GM19324 (cell line): ENCODE measurements around the gene CEP295NL.
"Not testable (repeated sequence)": the region's sequence is repeated elsewhere in the genome, so short reads cannot be mapped to it uniquely, and the experiment has no call there.

ENCODE experiments used
- ATAC-seq: cut with Tn5 transposase; IDR thresholded peaks from one replicate; pipeline ENCODE4 v1.9.1; 2021; ENCODE audit warnings: mild to moderate bottlenecking, moderate library complexity; ENCODE audit not compliant: unreplicated experiment, low FRiP score

CEP295NL gene

DNA sequence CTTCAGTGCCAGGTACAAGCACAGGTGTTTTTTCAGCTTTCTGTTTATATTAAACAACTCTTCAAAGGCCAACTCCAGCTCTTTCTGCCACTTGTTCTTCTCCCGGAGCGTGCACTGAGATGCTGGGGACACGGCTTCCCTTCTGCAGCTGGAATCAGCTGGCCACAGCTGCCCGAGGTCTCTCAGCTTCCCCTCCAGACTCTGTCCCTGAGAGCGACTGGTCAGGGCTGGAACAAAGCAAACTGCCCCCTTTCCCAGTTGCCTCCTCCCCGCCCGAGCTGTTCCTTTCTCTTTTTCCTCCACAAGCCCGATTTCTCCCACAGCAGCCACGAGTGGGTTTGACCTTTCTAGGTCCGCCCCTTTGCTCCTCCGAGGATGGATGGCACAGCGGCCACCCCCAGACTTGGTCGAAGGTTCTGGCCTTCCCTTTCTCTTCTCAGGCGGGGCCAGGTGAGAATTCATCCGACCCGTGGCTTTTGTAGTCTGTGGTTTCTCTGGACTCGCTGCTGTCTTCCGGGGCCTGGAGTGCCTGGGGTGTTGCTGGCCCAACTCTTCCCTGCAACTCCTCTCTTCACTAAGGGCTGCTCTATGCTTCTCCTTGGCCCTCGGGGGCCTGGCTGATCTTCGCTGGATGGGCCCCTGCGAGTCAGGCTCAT lies 11.5 kb downstream of the CEP295NL start:
- ATAC-seq = no peak

DNA sequence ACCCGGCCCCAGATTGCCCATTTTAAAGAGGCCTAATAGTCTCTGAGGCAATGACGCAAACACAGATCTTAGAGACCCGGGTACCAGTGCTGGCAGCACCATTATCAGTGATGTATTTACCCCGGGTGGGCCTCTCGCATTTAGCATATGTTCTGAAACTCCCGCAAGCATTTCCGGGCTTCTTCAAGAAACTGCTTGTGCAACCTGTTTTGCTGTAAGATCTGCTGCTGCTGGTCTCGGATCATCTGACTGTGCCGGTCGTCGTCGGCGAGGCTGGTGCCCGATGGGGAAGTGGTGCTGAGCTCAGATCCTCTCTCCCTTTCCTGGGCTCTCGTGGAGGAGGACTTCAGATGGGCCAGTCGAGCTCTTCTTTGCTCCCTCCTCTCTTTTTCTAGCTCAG lies 12.5 kb downstream of the CEP295NL start:
- ATAC-seq = no peak

DNA sequence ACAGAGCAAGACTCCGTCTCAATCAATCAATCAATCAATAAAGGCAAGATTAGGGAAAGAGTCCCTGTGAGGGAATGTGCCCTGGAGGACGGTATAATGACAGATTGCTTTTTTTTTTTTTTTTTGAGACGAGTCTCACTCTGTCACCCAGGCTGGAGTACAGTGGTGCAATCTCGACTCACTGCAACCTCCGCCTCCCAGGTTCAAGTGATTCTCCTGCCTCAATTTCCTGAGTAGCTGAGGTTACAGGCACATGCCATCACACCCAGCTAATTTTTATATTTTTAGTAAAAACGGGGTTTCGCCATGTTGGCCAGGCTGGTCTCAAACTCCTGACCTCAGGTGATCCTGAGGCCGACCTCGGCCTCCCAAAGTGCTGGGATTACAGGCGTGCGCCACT lies 12.9 kb downstream of the CEP295NL start:
- ATAC-seq = not testable (repeated sequence)

DNA sequence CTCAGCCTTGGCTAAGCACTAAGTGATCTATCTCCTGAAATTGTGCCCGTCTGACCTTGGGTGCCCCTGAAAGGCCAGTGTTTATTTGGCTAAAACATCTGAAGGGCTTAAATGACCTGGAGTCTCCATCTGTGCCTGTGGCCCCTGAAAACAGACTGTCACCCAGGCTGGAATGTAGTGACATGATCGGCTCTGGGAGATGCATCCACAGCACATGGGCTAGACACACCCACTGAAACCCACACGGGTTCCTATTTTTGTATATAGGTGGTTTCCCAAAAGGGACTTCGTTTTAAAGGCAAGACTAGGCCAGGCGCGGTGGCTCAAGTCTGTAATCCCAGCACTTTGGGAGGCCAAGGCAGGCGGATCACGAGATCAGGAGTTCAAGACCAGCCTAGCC lies 13.5 kb downstream of the CEP295NL start:
- no peak for ATAC-seq

DNA sequence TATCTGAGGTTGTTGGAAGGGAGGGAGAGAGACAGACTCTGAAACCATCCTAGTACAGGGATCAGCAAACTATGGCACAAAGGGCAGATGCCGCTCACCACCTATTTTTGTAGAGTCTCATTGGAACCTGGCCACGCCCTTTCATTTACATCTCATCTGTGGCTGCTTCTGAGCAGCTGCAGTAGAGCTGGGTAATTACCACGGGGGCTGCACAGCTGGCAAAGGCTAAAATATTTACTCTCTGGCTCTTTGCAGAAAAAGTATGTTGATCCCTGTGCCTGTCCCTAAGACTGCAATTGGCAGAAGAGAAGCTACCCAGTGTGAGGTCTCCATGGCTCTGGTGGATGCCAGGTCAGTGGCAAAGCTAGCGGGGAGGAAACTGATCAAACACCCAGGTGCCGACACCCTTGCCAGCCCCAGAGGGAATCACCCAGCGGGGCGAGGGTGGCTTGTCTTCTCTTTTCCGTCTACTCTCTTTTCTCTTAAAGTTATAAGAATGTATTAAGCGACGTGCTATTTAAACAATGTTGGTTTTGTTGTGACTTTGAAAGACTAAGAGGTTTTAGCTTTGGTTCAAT lies 14.0 kb downstream of the CEP295NL start:
- ATAC-seq = no peak

DNA sequence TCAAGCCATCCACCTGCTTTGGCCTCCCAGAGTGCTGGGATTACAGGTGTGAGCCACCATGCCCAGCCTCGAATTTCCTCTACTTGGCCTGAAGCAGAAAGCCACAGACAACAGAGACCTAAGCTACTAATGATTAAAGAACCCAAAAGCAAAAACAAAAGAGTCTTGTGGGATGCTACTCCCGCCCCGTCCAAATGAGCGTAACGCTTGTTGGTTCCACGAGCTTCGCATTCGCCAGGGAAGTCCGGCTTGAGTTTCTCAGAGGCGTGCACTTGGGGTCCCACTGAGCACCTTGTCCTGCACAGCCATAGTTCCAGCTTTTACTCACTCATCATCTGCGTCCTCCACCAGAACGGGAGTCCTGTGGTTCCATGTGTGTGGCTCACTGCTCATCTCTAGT lies 16.0 kb downstream of the CEP295NL start:
- no peak for ATAC-seq

DNA sequence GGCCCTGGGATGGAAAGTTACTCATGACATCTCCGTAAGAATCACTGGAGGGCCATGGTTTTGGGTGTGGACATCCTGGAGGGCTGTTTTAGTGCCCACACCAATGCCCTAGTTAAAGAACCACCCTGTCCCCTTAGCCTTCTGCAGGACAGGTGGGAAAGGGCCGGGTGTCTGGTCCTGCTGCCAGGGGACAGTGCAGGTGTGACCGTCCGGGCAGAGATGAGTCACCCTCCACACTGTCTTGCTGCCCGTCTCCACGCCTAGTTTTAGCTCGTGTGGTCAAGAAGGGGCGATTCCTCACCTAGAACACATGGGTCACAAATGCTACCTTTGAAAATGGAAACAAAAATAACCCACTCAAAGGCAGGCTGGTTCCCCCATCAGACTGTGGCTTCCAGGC lies 17.0 kb downstream of the CEP295NL start:
- no peak for ATAC-seq

DNA sequence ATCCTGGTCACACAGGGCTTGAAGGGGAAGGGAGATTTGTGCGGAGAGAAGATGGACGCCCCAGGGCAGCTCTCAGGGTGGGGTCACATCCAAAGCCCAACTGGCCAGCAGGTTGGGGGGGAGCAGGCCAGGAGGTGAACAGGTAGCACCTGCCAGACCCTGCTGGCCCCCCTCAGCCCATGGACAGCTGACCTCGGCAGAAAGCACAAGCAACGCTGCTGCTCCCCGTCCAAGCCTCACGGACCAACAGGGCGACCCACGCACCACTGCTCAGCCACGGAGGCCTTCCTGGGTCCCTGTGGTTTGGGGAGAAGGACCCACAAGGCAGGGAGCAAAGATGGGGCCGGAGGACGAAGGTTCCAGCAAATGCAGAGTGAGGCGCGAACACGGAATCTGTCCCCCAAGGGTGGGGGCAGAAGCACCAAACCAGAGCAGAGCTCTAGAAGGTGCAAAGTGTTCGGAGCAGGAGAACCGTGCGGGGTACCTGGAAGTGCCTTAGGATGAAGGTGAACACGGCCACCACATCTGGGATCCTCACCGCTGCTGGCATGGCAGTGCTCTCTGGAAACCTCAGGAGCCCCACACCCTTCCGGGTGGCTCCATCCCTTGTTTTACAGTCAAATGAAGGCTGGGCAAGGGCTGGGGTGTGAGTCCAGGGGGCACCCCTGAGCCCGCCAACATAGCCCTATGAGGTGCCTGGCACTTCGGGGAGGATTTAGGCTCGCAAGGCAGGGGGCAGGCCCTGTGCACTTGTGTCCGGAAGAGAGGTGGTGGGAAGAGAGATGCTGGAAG lies 17.9 kb downstream of the CEP295NL start:
- no peak for ATAC-seq

DNA sequence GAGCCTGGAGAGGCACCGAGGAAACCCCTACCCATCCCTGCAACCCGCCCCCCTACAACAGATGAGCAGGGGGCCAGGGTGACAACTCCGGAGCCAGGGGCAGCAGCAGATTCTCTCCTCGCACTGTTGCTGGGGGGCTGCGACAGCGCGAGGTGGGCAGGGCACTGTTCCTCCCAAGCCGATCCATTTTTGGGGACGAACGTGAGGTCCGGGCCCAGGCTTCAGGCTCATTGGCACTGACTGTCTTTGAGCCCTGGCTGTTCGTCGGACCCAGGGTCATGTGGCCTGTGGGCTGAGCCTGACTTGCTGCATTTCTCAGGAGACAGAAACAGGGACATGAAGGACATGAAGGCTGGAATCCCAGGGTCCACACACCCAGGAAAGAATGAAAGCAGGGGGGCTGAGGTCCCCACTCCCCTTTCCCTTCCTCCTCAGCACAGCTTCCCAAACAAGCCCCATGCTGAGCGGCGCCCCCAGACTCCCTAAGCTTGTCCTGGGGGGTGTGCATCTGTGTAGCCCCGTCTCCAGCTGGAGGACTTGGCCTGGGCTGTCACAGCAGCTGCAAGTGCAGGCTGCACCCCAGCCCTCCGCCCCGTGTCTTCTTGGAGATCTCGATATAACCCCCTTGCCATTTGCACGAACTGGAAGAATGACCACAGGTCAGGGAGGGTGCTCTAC lies 18.7 kb downstream of the CEP295NL start:
- ATAC-seq = no peak

DNA sequence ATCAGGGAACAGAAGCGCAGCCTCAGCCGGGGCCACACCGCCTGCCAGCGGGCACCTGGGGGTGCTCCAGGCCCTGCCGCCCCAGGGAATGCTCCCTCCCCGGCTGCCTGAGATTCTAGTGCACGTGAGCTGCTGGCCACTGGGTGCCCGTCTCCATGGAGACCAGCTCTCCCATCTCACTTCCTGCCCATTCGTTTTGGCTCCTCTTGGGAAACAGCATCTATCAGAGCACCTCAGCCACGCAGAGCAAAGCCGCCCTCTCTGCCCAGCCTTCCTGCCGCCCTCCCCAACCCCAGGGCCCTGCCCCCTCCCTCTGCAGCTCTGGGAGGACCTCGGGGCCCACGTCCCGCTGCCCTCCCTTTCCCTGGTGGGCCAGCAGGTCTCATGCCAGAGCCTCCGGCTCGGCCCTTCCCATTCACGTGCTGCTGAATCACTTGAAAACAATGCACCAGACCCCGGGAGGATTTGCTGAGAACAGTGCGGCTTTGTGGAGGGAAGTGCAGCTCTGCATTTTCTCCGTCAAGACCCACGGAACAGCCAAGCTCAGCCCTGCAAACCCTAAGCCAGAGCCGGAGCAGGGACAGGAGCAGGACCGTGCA lies 19.4 kb downstream of the CEP295NL start:
- no peak for ATAC-seq

DNA sequence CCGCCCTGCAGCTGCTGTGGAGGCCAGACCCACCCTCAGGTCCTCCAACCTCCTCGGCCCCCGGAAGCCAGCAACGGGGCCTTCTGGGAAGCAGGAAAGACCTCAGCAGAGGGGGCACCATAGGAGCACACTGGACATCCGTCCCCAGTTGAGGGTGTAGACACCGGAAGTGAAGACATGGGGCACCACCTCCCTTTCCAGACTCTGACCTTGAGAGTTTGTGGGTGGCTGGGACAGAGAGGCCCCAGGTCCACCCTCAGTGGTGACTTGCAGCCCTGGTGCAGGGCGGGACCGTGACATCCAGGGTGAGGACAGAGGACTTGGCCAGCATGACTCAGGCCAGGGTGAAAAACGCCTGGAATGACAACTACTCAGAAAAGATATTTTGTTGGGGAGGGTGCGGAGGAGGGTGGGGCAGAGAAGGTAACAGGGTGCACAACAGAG lies 19.9 kb downstream of the CEP295NL start:
- no peak for ATAC-seq

DNA sequence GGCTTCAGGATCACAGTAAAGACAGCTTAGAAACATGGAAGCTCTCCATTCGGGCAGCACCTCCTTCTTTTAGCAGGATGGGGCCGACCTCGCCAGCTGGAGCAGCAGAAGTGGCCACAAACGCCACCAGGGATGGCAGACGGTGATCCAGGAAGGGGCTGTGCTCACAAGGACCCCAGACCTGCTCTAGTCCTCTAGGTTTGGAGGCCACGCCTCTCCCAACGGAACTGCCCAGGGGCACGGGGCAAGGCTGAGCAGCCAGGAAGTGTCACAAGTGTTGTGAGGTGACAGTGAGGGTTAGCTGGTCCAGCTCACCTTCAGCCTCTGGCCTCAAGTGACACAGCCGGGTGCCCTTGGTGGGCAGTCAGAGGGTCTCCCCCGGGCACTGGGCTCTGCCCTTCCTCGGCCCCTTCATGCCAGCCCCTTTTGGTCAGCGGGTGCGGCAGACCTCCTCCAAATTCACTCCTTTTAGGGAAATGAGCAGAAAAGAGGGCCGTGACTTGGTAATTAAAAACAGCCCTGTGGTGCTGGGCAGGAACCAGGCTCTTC lies 20.4 kb downstream of the CEP295NL start:
- ATAC-seq = no peak

DNA sequence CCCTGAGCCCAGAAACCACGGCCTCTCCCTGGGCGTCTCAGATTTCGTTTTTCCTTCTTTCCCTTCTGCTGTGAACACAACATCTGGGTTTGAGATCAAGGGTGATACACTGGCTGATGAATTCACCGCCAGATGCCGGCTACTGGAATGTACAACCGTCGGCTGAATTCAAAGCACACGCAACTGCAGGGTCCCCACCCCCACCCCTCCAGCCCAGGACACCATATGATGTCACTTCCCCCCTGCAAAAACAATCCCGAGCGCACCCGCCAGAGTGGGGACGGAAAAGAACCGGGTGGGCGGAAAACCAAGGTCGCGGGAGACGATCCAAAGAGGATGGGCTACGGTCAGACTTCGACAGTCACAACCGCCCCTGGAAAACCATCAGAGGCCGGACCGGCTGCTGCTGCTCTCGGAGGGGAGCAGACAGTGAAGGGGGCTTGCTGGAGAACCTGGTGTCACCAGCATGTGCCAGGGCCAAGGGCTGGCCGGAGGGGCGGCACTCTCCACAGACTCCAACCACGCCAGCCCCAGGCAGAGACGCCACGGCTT lies 23.3 kb downstream of the CEP295NL start:
- no peak for ATAC-seq

DNA sequence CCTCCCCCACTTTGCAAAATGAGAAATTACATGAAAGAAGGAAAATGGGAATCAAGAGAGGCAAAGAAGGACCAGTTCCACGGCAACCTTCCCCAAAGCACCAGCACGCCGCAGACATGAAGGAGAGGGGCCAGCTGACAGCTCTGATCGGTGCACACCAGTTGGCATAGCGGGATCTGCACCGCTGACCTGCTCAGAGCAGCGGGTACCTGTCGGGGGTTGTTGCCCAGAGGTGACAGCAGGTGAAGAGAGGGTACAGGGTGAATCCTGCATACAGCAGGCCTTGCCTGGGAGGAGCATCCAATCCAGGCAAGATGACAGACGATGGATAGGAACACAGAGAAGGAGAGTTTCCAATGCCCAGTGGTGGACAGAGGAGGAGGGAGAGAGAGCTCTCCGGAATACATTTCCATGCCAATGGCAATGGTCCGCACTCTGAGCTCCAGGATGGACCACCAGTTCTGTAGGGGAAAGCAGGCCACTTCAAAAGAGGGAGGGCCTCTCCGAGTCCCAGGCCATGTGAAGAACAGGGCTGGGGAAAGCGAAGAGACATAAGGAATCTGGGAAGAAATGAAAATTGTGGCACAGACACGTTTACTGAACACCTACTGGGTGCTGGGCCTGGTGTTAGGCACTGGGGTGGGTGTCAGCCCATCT lies 24.0 kb downstream of the CEP295NL start:
- ATAC-seq = no peak

DNA sequence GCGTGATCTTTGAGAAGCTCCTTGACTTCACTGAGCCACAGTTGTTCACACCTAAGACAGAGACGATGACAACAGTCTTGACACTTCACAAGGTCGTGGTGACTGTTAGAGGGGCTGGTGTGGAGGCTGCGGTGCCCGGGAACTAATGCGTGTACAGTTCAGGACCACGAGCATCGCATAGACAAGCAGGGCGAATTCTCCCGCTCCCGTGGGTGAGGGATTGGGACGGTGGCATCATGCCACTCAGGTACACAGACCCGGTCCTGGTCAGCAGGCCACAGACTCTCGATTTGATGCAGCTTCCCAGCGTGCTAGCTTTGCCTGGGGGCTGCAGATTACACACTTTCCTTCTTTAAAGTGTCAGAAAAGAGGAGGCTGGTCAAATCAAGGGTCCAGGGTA lies 24.7 kb downstream of the CEP295NL start:
- no peak for ATAC-seq

DNA sequence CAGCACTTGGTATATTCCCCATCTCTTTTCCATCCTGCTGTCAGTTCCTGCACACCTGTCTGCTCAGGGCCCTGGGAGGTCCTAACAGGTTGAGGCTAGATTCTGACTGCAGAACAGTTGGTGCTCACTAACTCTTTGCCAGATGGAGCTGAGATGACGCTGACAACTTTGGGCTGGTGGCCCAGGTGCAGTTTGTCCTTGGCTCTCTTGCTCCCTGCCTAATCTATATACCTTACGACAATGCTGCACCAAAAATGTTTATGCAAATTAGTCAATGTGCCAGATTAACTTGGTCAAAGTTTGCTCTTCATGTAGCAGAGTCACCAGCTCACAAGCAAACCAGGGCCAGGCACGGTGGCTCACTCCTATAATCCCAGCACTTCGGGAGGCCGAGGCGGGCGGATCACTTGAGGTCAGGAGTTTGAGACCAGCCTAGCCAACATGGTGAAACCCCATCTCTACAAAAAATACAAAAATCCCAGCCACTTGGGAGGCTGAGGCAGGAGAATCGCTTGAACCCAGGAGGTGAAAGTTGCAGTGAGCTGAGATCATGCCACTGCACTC lies 26.0 kb downstream of the CEP295NL start:
- ATAC-seq = not testable (repeated sequence)

DNA sequence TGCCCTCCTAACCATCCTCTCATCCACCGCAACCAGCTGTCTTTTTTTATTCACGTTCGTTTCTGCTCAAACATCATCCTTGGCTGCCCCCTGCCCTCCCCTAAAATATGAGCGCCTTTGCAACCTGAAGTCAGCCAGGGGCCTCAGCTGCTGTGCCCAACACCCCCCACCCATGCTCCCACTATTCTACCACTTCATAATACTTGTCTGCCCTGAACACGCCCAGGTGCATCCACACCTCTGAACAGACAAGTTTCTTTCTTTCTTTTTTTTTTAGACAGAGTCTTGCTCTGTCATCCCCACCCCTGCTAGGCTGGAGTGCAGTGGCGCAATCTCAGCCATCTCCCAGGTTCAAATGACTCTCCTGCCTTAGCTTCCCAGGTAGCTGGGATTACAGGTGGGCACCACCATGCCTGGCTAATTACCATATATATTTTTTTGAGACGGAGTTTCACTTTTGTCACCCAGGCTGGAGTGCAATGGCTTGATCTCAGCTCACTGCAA lies 26.9 kb downstream of the CEP295NL start:
- no peak for ATAC-seq

DNA sequence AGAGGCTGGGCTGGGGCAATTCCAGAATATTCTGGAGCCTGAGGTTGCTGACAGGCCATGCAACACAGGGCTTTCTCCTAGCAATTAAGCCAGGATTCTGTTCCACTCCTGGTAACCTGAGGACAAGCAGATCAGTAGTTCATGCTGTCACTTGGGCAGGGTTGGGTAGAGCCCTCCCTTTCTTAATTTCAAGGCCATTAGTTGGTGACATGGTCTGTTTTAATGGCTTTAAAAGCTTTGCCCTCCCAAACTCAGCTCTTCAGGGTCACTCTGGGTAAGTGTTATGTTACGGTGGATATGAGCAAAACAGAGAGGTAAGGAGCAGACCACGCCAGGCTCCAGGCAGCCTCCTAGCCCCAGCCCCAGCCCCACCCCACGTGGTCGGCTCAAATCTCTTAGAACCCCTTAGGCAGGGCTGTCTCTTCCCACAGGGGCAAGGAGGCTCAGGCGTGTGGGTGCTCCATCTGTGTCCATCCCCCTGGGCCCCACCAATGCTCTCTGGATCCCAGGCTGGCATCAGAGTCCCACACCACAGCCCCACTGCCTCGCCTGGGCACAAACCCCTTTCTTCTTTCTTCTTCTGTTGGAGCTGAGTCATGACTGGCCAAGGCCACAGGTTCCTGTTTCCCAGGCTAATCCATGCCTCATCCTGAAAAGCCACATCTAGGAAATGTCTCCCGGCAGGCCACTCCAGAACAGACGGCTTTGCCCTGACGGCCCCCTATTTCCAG lies 27.5 kb downstream of the CEP295NL start:
- no peak for ATAC-seq
